Prostate gland (tissue), 2 donors: ENCODE data around the gene SAA4. TPM values are rescaled to one million over a fixed set of nuclear protein-coding genes. Genes with fewer than 3 reads are reported as not detected.
"Not testable (repeated sequence)": the region's sequence is repeated elsewhere in the genome, so short reads cannot be mapped to it uniquely, and the experiment has no call there.

Source experiments
- DNase-seq: peaks from one replicate; pipeline ENCODE4 v3.0.0-alpha.2; 2019; ENCODE audit warnings: low spot score
- H3K27ac ChIP-seq, 2 donors: fragments of 200-600 bp; sonication (generic); 2 replicates each; pipeline ENCODE4 v1.5.1; 2017 to 2019
- H3K27me3 ChIP-seq: fragments of 200-600 bp; sonication (generic); replicated peaks from 2 replicates; pipeline ENCODE4 v1.5.1; 2019; ENCODE audit not compliant: insufficient read depth
- H3K36me3 ChIP-seq, 2 donors: fragments of 200-600 bp; sonication (generic); 1 replicate in 1 of 2; 2 replicates in 1 of 2; pipeline versions ENCODE4 v1.5.1 to v1.8.1; 2017 to 2019
- H3K4me1 ChIP-seq: fragments of 200-600 bp; sonication (generic); replicated peaks from 2 replicates; pipeline ENCODE4 v1.5.1; 2019
- H3K4me3 ChIP-seq, 2 donors: fragments of 200-600 bp; sonication (generic); 2 replicates each; pipeline ENCODE4 v1.5.1; 2017 to 2019
- H3K9me3 ChIP-seq: fragments of 200-600 bp; sonication (generic); 2 replicates; pipeline ENCODE4 v1.5.1; 2017
- POLR2A ChIP-seq: fragments of 450-650 bp; IDR thresholded peaks from one replicate; pipeline ENCODE4 v1.6.1; 2016; ENCODE audit warnings: antibody characterized with exemption, mild to moderate bottlenecking
- POLR2AphosphoS5 ChIP-seq: sonication (generic); formaldehyde crosslinking; IDR thresholded peaks from one replicate; pipeline ENCODE4 v1.6.1; 2017; ENCODE audit warnings: antibody characterized with exemption
- WGBS: methylation state at CpG from one replicate; pipeline ENCODE4 v1.1.5; 2018; 5-methylcytosine and 5-hydroxymethylcytosine counted together
- intact Hi-C: fragments of 100-400 bp; cut with DNase I; formaldehyde crosslinking; loops from one replicate; pipeline ENCODE4 v1.14.2; 2022
- total RNA-seq, 2 donors: library from RNA; depleted of rRNA; stranded (reverse); fragments of >200 nt; gene quantifications; one replicate each; pipeline ENCODE4 v1.1.0, GENCODE V29; 2016
- TF ChIP-seq, protein P1 (sequence below), 4 experiments: fragments of 200-600 bp in 2 of 4; fragments of 450-650 bp in 2 of 4; sonication (generic) in 2 of 4; IDR thresholded peaks; 1 replicate in 3 of 4; 2 replicates in 1 of 4; pipeline ENCODE4 v1.5.1; 2016 to 2019; ENCODE audit warnings: antibody characterized with exemption in 4 of 4, mild to moderate bottlenecking in 2 of 4, moderate library complexity in 2 of 4

The SAA4 gene
- total RNA-seq, 2 donors from 2014 or later: not detected

DNA sequence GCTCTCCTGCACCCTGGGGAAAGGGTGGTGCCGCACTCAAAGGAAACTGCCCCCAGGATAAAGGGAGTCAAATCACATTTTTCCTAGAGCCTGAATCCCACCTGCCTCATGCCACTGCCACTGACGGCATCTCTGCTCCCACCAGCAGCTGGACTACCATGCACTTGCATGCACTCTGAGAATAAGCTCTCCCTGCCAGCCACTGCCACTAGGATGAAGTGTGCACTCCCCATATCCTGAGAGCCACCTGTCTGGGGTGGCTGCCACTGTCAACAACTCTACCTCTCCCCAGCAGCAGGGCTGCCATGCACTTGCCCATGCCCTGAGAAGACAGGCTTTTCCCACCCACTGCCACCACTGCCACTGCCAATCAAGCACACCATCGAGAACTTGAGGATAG lies 32.4 kb downstream of the SAA4 start:
- TF ChIP-seq, protein P1, sequence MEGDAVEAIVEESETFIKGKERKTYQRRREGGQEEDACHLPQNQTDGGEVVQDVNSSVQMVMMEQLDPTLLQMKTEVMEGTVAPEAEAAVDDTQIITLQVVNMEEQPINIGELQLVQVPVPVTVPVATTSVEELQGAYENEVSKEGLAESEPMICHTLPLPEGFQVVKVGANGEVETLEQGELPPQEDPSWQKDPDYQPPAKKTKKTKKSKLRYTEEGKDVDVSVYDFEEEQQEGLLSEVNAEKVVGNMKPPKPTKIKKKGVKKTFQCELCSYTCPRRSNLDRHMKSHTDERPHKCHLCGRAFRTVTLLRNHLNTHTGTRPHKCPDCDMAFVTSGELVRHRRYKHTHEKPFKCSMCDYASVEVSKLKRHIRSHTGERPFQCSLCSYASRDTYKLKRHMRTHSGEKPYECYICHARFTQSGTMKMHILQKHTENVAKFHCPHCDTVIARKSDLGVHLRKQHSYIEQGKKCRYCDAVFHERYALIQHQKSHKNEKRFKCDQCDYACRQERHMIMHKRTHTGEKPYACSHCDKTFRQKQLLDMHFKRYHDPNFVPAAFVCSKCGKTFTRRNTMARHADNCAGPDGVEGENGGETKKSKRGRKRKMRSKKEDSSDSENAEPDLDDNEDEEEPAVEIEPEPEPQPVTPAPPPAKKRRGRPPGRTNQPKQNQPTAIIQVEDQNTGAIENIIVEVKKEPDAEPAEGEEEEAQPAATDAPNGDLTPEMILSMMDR (IDR thresholded peaks at IDR 0.05): no peak
- TF ChIP-seq POLR2A: no peak
- TF ChIP-seq POLR2AphosphoS5: no peak
- no peak for DNase-seq
- Histone ChIP-seq H3K4me3 (no peak overlapping the region), H3K27ac (no peak overlapping the region), H3K4me1 (no peaks in the 10 kb centered on the region), H3K36me3 (no peaks in the 10 kb centered on the region), H3K9me3 (no peaks in the 10 kb centered on the region), H3K27me3 (no peaks in the 10 kb centered on the region)
- intact Hi-C loops: no loop called here
- 80% methylated on average over 3 of the region's 3 CpGs for WGBS

GRCh38 chr11:18203723-18204122 lies 32.9 kb downstream of the SAA4 start:
- no peaks in the 10 kb centered on the region for H3K9me3 ChIP-seq
- H3K4me3 ChIP-seq: no peak overlapping the region
- no peaks in the 10 kb centered on the region for H3K36me3 ChIP-seq
- WGBS: 12% methylated on average over 6 of the region's 6 CpGs
- no peak overlapping the region for H3K27ac ChIP-seq
- no peak for DNase-seq
- no peak for TF ChIP-seq POLR2A
- TF ChIP-seq, protein P1 (IDR thresholded peaks at IDR 0.05): no peak
- TF ChIP-seq POLR2AphosphoS5: no peak
- no peaks in the 10 kb centered on the region for H3K27me3 ChIP-seq
- intact Hi-C loops: no loop called here
- H3K4me1 ChIP-seq: no peaks in the 10 kb centered on the region

GRCh38 chr11:18197738-18198137 lies 38.9 kb downstream of the SAA4 start:
- 56% methylated on average over 3 of the region's 3 CpGs for WGBS
- H3K27me3 ChIP-seq, H3K9me3 ChIP-seq, H3K4me1 ChIP-seq, DNase-seq, H3K36me3 ChIP-seq, H3K4me3 ChIP-seq, intact Hi-C loops, H3K27ac ChIP-seq: not testable (repeated sequence)

- WGBS: 91% methylated on average over 2 of the region's 2 CpGs
- TF ChIP-seq POLR2A (no peak), POLR2AphosphoS5 (no peak)
- TF ChIP-seq, protein P1 (IDR thresholded peaks at IDR 0.05): no peak
- intact Hi-C loops: no loop called here
- Histone ChIP-seq H3K27me3 (no peaks in the 10 kb centered on the region), H3K36me3 (no peaks in the 10 kb centered on the region), H3K4me3 (no peak overlapping the region), H3K4me1 (no peaks in the 10 kb centered on the region), H3K9me3 (no peaks in the 10 kb centered on the region), H3K27ac (no peak overlapping the region)
- no peak for DNase-seq
These were observed 40.1 kb downstream of the SAA4 start for GRCh38 chr11:18196532-18196931.

GRCh38 chr11:18193010-18193409 lies 43.6 kb downstream of the SAA4 start:
- TF ChIP-seq POLR2A (no peak), POLR2AphosphoS5 (no peak)
- TF ChIP-seq, protein P1 (IDR thresholded peaks at IDR 0.05): no peak

More at GRCh38 chr11:18193010-18193409, 43.6 kb downstream of the SAA4 start:
- intact Hi-C loops: no loop called here
- Histone ChIP-seq H3K27me3 (no peaks in the 10 kb centered on the region), H3K27ac (no peak overlapping the region), H3K4me1 (no peaks in the 10 kb centered on the region), H3K4me3 (no peak overlapping the region), H3K36me3 (no peaks in the 10 kb centered on the region), H3K9me3 (no peaks in the 10 kb centered on the region)
- 20% methylated on average over 4 of the region's 4 CpGs for WGBS
- DNase-seq: no peak
